NCI-H1436 (cell line): ENCODE measurements around the gene RGS9BP.
"Not testable (repeated sequence)": the region's sequence is repeated elsewhere in the genome, so short reads cannot be mapped to it uniquely, and the experiment has no call there.

Source experiments
- DNase-seq: peaks from one replicate; lab custom pipeline; 2025; lab: John Stamatoyannopoulos, UW

The RGS9BP gene

DNA sequence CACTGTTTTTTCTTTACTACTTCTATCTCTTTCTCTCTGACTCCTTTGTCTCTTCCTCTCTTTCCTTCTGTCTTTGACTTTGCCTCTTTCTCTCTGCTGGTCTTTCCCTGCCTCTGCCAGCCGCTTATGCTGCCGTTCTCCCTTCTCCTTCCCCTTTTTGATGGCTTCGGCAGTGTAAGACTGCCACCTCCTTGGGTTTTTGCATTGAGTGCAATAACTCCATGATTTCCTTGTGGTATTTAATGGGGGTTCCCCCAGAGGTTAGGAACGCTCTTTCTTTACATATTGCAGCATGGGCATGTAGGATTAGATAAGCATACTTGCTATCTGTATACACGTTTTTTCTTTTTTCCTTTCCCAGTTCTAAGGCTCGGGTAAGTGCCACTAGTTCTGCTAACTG is 19.9 kb downstream of the RGS9BP start:
- DNase-seq: not testable (repeated sequence)

DNA sequence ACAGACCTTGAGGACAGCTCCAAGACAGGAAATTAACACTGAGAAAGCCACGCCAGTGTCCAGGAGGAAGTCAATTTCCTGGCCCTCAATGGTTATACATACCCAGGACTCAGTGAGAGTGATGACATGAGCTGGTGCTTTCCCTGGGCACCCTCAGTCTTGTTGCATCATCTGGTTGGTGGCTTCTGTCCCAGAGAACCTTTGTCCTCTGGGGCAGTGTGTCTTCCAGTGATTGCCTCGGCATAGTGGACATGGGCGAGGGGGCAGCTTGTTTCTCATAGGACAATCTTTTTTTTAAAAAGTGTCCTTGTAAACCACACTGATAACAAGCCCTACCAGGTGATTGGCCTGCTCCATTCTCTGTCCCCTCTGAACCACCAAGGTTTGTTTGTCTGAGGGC is 21.1 kb downstream of the RGS9BP start:
- DNase-seq: not testable (repeated sequence)

DNA sequence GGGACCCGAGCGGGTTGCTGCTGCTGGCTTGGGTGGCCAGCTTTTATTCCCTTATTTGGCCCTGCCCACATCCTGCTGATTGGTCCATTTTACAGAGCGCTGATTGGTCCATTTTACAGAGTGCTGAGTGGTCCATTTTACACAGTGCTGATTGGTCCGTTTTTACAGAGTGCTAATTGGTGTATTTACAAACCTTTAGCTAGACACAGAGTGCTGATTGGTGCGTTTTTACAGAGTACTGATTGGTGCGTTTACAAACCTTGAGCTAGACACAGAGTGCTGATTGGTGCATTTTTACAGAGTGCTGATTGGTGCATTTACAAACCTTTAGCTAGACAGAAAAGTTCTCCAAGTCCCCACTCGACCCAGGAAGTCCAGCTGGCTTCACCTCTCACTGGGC is 24.5 kb downstream of the RGS9BP start:
- not testable (repeated sequence) for DNase-seq

DNA sequence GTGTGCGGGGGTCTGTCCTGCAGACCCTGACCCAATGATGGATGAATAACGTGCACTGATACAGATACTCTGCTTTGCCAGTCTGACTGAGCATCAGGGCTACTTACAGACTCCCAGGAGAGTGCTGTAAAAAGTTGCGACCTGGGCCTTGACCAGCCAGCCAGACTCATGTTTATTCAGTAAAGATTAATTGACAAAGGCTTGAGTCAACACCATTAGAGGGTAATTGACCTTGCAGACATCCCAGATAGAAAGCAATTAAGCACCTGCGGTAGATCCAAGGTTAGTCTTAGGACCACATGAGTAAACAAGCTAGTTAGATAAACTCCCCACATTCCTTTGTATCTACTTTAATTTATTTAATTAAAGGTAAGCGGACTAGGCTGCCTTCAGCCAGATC is 26.4 kb downstream of the RGS9BP start:
- DNase-seq: no peak

DNA sequence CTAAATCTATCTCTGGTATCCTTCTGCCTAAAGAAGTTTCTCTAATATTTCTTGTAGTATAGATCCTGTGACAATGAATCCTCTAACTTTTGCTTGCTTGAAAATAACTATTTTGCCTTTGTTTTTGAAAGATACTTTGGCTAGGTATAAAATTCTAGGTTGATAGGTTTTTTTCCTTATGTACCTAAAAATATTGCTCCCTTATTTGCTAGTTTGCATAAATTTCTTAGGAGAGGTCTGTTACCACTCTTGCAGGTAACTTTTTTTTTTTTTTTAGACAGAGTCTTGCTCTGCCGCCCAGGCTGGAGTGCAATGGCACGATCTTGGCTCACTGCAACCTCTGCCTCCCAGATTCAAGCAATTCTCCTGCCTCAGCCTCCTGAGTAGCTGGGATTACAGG is 28.4 kb downstream of the RGS9BP start:
- DNase-seq: not testable (repeated sequence)

DNA sequence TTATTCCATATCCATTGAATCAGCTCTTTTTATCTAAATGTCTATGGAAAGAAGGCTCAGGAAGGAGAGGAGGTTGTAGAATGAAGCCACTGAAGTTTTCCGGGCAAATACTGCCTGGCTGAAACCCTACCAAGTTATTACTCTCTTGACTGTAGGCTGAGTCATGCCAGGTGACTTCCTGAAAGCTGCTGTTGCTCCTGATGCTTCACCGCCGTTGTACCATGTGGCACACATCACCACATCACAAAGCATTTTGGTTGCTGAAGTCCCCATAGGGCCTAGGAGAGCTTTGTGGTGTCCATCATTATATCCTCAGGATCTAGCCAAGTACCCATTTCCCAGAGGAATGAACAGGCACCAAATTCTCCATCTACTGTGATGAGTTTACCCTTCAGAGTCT is 32.8 kb downstream of the RGS9BP start:
- DNase-seq: no peak

DNA sequence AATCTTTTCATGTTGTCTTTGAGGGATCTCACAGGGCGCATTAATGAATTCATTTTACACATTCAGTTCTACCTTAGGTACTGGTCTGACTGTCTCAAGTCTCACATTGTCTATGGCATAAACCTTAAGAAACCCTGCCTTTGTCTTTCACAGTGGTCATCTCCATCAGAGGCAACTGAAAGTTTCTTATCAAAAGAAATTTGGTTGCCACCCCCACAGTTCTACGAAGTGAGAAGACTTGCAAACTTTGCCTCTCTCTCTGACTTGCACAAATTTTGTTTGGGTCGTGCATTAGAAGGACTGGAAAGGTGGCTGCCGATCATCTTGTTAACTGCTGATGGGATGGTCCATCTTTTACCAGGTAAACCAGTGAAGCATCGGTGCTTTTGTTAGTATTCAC is 33.4 kb downstream of the RGS9BP start:
- DNase-seq: no peak

DNA sequence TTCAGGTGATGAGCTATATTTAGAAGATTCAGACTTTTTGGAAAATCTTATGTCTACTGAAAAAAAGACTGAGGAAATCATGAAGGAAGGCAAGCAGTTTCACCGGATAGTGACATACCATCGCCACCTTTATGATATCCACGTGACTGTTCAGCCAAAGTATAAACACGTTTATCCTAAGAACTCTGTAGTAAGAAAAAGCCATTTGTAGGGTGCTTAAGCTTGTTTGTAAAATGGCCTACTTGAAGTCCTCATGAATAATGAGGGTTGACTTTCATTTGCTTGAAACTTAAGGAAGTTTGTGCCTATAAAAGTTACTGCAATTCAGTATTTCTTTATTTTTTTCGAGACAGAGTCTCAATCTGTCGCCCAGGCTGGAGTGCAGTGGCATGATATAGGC is 36.1 kb downstream of the RGS9BP start:
- DNase-seq: no peak

DNA sequence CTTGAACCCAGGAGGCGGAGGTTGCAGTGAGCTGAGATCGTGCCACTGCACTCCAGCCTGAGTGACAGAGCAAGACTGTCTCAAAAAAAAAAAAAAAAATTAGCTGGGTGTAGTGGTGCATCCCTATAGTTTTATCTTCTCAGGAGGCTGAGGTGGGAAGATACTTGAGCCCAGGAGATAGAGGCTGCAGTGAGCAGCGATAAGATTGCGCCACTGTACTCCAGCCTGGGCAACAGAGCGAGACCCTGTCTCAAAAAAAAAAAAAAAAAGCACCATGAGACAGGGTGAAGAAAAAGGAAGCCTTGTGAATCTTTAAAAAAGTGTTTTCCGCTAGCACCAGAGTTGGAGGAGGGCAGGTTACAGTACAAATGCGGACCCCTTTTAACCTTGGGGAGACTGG is 40.6 kb downstream of the RGS9BP start:
- DNase-seq: not testable (repeated sequence)

DNA sequence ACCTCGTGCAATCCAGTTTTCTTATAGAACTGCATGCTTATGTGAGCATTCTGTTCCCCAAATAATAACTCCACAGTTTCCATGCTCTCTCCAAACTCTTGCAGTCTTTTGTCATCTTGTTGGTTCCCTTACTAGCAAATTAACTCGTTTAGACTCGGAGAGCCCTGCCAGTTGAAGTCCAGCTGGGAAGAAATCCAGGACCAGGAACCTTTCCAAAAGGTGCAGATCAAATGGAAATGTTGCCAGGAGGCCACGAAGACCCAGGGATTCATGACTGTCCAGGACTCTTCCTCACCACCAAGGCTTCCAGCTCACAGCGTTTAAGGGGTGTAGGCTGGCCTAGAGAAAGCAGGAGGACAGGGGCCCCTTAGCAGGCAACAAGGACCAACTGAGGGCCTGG is 41.8 kb downstream of the RGS9BP start:
- no peak for DNase-seq

DNA sequence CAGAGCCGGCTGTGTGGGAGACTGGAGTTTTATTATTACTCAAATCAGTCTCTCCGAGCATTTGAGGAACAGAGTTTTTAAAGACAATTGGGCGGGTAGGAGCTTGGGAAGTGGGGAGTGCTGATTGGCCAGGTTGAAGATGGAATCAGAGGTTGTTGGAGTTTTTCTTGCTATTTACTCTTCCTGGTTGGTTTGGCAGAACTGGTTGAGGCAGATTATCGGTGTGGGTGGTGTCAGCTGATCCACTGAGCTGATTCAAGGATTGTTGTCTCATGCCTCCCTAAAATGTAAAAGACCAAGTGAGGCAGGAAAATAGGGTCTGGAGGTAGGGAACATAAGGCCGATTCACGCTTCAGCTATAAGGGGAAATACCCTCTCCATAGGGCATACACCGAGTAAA is 42.6 kb downstream of the RGS9BP start:
- no peak for DNase-seq

DNA sequence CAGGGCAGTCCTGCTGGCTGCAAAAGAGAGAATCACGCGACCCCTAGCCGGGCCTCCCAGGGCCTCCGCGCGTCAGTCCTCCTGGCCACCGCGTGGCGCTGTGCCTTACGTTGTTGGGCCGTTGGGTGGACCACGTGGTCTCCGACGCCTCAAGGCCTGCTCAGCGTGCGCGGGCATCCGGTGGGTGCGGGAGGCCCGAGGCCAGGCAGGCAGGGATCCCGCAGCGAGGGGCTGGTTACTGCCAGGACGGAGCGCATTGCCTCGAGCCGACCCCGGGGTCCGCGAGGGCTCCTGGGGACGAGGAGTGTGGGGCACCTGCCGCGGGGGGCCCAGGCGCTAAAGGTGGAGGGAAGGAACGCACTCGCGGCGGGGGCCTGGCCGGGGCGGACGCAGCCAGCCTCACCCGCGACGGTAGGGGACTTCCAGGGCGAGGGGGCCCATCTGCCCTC is 44.0 kb downstream of the RGS9BP start, which contains the start of gene TDRD12:
TSS of gene TDRD12 (plus strand) at position 157 of the 449 bp plus-strand sequence. CDS start 306 bp downstream, outside the sequence.
- DNase-seq: no peak

DNA sequence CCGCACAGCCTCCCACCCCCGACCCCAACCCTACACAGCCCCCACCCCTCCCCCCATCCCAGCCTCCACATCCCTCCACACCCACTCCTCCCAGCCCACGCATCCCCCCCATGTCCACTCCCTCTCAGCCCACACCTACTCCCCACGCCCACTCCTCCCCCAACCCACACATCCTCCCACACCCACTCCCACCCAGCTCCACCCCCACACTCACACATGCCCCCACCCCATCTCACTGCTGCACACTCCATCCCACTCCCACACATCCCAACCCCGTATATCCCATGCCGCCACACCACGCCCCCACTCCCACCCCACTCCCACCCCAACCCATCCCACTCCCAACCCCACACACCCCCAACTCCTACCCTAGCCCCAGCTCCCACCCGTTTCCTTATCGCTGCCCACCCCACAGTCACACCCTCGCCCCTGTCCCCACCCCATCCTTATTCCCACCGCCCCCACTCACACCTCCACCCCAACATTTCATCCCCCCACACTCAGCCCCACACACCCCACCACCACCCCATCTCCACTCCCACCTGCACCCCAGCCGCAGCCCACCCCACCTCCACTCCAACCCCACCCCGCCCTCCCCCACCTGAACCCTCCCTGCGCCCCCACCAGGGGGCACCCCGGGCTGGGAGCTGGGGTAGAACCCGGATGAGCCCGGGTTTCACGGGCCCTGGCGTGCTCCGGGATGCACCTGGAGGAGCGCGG is 44.7 kb downstream of the RGS9BP start:
- no peak for DNase-seq

DNA sequence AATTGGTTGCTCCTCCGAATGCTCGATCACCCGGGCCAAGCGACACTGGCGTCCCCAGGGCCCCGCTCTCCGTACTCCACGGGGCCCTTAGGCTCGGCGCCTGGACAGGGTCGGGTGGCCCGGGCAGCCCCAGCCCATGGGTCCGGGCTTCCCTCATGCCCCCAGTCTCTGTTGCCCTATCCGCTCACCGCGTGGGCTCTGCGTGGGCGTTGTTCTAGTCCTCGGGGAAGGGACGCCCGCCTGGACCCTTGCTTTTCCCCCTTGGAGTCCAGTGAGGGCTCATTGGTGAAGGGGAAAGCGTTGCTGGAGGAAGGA is 45.2 kb downstream of the RGS9BP start:
- no peak for DNase-seq
